Endothelial cell of umbilical vein (primary cell): ENCODE measurements around the gene C1orf167. TPM values are rescaled to one million over a fixed set of nuclear protein-coding genes. Genes with fewer than 3 reads are reported as not detected.
A peak's percentile ranks its signal among the peaks of the same experiment; 100 is the strongest.

ENCODE experiments used
- BruUV-seq: library from RNA; stranded (reverse); fragments of 400-500 nt; replicated peaks from 2 replicates; lab custom pipeline; 2021; lab: Mats Ljungman, UMichigan
- CTCF ChIA-PET: fragments of 300-600, 350-600 bp; sonication (Branson Sonifier 250); formaldehyde crosslinking; loops from one replicate; lab custom pipeline; 2021; ENCODE audit warnings: antibody characterized with exemption, inconsistent platforms; lab: Charles Lee
- POLR2A ChIA-PET: fragments of 300-600, 350-600 bp; sonication (Branson Sonifier 250); formaldehyde crosslinking; loops from one replicate; lab custom pipeline; 2021; ENCODE audit warnings: antibody characterized with exemption, inconsistent platforms; lab: Charles Lee
- DNase-seq: peaks from one replicate; pipeline ENCODE4 v3.0.0-alpha.2; 2011; ENCODE audit warnings: low read depth, low spot score
- FAIRE-seq: peaks from 2 replicates; lab custom pipeline; 2011; peaks lifted over from hg19 to GRCh38; lab: Jason Lieb, UNC
- H2AFZ ChIP-seq: 2 replicates; pipeline ENCODE4 v1.6.0; 2012; ENCODE audit warnings: low read depth, low read length, control low read depth, inconsistent platforms
- H3K27ac ChIP-seq: 2 replicates; pipeline ENCODE4 v1.5.1; 2011; ENCODE audit warnings: low read depth, mild to moderate bottlenecking, control low read depth, low read length, moderate library complexity; ENCODE audit not compliant: insufficient read depth
- H3K27me3 ChIP-seq, 2 experiments: 2 replicates each; pipeline versions ENCODE4 v1.6.0 to v1.6.1; 2011; ENCODE audit warnings: low read length in 2 of 2, mixed read lengths in 1 of 2; ENCODE audit not compliant: control insufficient read depth in 2 of 2, insufficient read depth in 2 of 2
- H3K36me3 ChIP-seq, 2 experiments: 2 replicates in 1 of 2; 3 replicates in 1 of 2; pipeline ENCODE4 v1.5.1; 2011; ENCODE audit warnings: low read length in 2 of 2, mild to moderate bottlenecking in 1 of 2, moderate library complexity in 1 of 2; ENCODE audit not compliant: control insufficient read depth in 2 of 2, insufficient read depth in 2 of 2; ENCODE audit errors: extremely low read depth in 1 of 2
- H3K4me1 ChIP-seq: 3 replicates; pipeline ENCODE4 v1.5.1; 2011; ENCODE audit warnings: mild to moderate bottlenecking, low read length; ENCODE audit not compliant: control insufficient read depth, insufficient read depth; ENCODE audit errors: extremely low read depth
- H3K4me2 ChIP-seq: 2 replicates; pipeline ENCODE4 v1.6.1; 2011; ENCODE audit warnings: low read length, control low read depth, mixed read lengths; ENCODE audit not compliant: insufficient read depth
- H3K4me3 ChIP-seq, 3 experiments: fragments of 200-600 bp in 1 of 3; sonication (generic), shearing (Covaris generic) in 1 of 3; replicated peaks in 1 of 3; 2 replicates each; pipeline ENCODE4 v1.5.1; 2011 to 2016; ENCODE audit warnings: control low read depth in 3 of 3, low read length in 3 of 3, mild to moderate bottlenecking in 2 of 3, inconsistent platforms in 1 of 3, low read depth in 1 of 3, moderate library complexity in 1 of 3; ENCODE audit not compliant: insufficient read depth in 1 of 3
- H3K79me2 ChIP-seq: 2 replicates; pipeline ENCODE4 v1.6.0; 2012; ENCODE audit warnings: low read length, inconsistent platforms; ENCODE audit not compliant: control insufficient read depth, insufficient read depth
- H3K9ac ChIP-seq: replicated peaks from 2 replicates; pipeline ENCODE3; 2011; ENCODE audit warnings: low read length, control low read depth; ENCODE audit not compliant: insufficient read depth; ENCODE audit errors: extremely low read depth
- H3K9me1 ChIP-seq: replicated peaks from 3 replicates; pipeline ENCODE4 v1.6.0; 2011; ENCODE audit warnings: mild to moderate bottlenecking, low read length; ENCODE audit not compliant: control insufficient read depth, insufficient read depth; ENCODE audit errors: extremely low read depth
- H3K9me3 ChIP-seq: replicated peaks from 2 replicates; pipeline ENCODE4 v1.5.1; 2012; ENCODE audit warnings: low read length, inconsistent platforms; ENCODE audit not compliant: control insufficient read depth, insufficient read depth
- H4K20me1 ChIP-seq: replicated peaks from 2 replicates; pipeline ENCODE3; 2011; ENCODE audit warnings: mild to moderate bottlenecking, low read length; ENCODE audit not compliant: control insufficient read depth, insufficient read depth; ENCODE audit errors: extremely low read depth
- EZH2 ChIP-seq: IDR thresholded peaks from 2 replicates; pipeline ENCODE4 v1.6.1; 2012; ENCODE audit warnings: borderline replicate concordance, low read depth, mild to moderate bottlenecking, moderate library complexity, low read length, inconsistent platforms; ENCODE audit not compliant: severe bottlenecking
- FOS ChIP-seq: IDR thresholded peaks from 2 replicates; pipeline ENCODE4 v1.6.1; 2011; ENCODE audit warnings: mild to moderate bottlenecking, low read length, moderate library complexity, borderline replicate concordance; ENCODE audit not compliant: insufficient read depth
- GATA2 ChIP-seq: IDR thresholded peaks from 2 replicates; pipeline ENCODE4 v1.7.0; 2011; ENCODE audit warnings: low read depth, mild to moderate bottlenecking, moderate library complexity, mixed read lengths, low read length; ENCODE audit not compliant: insufficient read length, insufficient read depth
- JUN ChIP-seq: IDR thresholded peaks from 2 replicates; pipeline ENCODE4 v1.6.1; 2011; ENCODE audit warnings: borderline replicate concordance, low read depth; ENCODE audit not compliant: insufficient read length, insufficient read depth
- MAX ChIP-seq: IDR thresholded peaks from 2 replicates; pipeline ENCODE4 v1.6.1; 2011; ENCODE audit not compliant: insufficient read depth, insufficient read length
- MYC ChIP-seq: IDR thresholded peaks from one replicate; pipeline ENCODE4 v1.6.1; 2011; ENCODE audit warnings: mild to moderate bottlenecking, low read depth, low read length
- POLR2A ChIP-seq: IDR thresholded peaks from 2 replicates; pipeline ENCODE4 v1.6.1; 2012; ENCODE audit warnings: low read depth, mild to moderate bottlenecking, control low read depth, low read length
- POLR2AphosphoS5 ChIP-seq: IDR thresholded peaks from 2 replicates; pipeline ENCODE4 v1.6.1; 2012; ENCODE audit warnings: low read depth, mild to moderate bottlenecking, control low read depth, low read length, moderate library complexity; ENCODE audit not compliant: insufficient read depth
- dilution Hi-C: fragments of 300-500 bp; cut with MboI; formaldehyde crosslinking; loops from one replicate; pipeline ENCODE4 v1.15.0; 2019; ENCODE audit warnings: low sequenced_read_pairs; ENCODE audit not compliant: extremely low pct_ligation_motif_present
- intact Hi-C: fragments of 100-400 bp; cut with micrococcal nuclease; formaldehyde crosslinking; loops from one replicate; pipeline ENCODE4 v1.10.0; 2022
- polyA plus RNA-seq, 4 experiments: library from polyadenylated mRNA; depleted of rRNA in 3 of 4; stranded (reverse) in 3 of 4; unstranded in 1 of 4; fragments of >200 nt; gene quantifications; 2 replicates each; pipeline versions ENCODE4 v1.2.1 to v1.2.3, GENCODE V29; 2011 to 2012; ENCODE audit warnings: missing spikeins in 1 of 4
- total RNA-seq: library from RNA; stranded (reverse); gene quantifications from 2 replicates; pipeline ENCODE4 v1.2.3, GENCODE V29; 2021
- TF ChIP-seq, protein P1 (sequence below), 2 donors: IDR thresholded peaks; 1 replicate in 1 of 2; 2 replicates in 1 of 2; pipeline ENCODE4 v1.5.1; 2011; ENCODE audit warnings: low read length in 2 of 2, mild to moderate bottlenecking in 2 of 2, moderate library complexity in 2 of 2, control low read depth in 1 of 2, inconsistent platforms in 1 of 2, low read depth in 1 of 2; ENCODE audit not compliant: insufficient read depth in 1 of 2; ENCODE audit errors: extremely low read depth in 1 of 2

The C1orf167 gene
- total and polyA plus RNA-seq, 2 donors (not counting 3 experiments of a cell fraction or from before 2014, with no cell fraction given) = not detected

GRCh38 chr1:11796036-11796828, 34.2 kb downstream of the C1orf167 start:
- peak overlapping the region; percentile 55 for H3K27ac ChIP-seq

More at GRCh38 chr1:11796036-11796828, 34.2 kb downstream of the C1orf167 start:
- Histone ChIP-seq H3K4me2 (no peak overlapping the region), H4K20me1 (no peaks in the 10 kb centered on the region), H3K27me3 (no peaks in the 10 kb centered on the region), H2AFZ (no peak overlapping the region), H3K4me1 (peaks cover 27% of the 10 kb centered on the region), H3K9ac (no peak overlapping the region), H3K4me3 (no peak overlapping the region), H3K9me3 (no peaks in the 10 kb centered on the region), H3K36me3 (peaks cover 6 to 41% of the 10 kb centered on the region in 2 experiments), H3K9me1 (no peaks in the 10 kb centered on the region), H3K79me2 (no peaks in the 10 kb centered on the region)
- no TSS peak for BruUV-seq
- no peak for TF ChIP-seq POLR2A
- no peak for TF ChIP-seq MYC
- TF ChIP-seq POLR2AphosphoS5 = no peak
- no peak for TF ChIP-seq MAX
- no peak for TF ChIP-seq EZH2
- TF ChIP-seq JUN = no peak
- TF ChIP-seq, protein P1, sequence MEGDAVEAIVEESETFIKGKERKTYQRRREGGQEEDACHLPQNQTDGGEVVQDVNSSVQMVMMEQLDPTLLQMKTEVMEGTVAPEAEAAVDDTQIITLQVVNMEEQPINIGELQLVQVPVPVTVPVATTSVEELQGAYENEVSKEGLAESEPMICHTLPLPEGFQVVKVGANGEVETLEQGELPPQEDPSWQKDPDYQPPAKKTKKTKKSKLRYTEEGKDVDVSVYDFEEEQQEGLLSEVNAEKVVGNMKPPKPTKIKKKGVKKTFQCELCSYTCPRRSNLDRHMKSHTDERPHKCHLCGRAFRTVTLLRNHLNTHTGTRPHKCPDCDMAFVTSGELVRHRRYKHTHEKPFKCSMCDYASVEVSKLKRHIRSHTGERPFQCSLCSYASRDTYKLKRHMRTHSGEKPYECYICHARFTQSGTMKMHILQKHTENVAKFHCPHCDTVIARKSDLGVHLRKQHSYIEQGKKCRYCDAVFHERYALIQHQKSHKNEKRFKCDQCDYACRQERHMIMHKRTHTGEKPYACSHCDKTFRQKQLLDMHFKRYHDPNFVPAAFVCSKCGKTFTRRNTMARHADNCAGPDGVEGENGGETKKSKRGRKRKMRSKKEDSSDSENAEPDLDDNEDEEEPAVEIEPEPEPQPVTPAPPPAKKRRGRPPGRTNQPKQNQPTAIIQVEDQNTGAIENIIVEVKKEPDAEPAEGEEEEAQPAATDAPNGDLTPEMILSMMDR (IDR thresholded peaks at IDR 0.05; ENCODE audit: extremely low read depth in 1 of 2, insufficient read depth in 1 of 2, low read depth in 1 of 2, low read length in 2 of 2) = no peak
- TF ChIP-seq GATA2 = no peak
- TF ChIP-seq FOS = no peak
- DNase-seq (peak; percentile 58), FAIRE-seq (peak; percentile 68)
- CTCF ChIA-PET = interaction anchor here (1.1 to 1.5 kb wide), 2 partner anchors 10 to 42 kb away, joined by 4 to 13 read pairs; partner anchors contain the start of genes CLCN6 and MTHFR
- dilution Hi-C loops (no loop called here), intact Hi-C loops (loop anchor here (2.0 kb wide), 1 partner anchor 113 kb away; no protein-coding TSS in a partner anchor)
- POLR2A ChIA-PET = interaction anchor here (2.1 kb wide), 1 partner anchor 114 kb away, joined by 18 read pairs; no protein-coding TSS in a partner anchor
